ENCODE measurements around the gene HPS6.
"Not testable (repeated sequence)": the region's sequence is repeated elsewhere in the genome, so short reads cannot be mapped to it uniquely, and the experiment has no call there.

Gene HPS6

DNA sequence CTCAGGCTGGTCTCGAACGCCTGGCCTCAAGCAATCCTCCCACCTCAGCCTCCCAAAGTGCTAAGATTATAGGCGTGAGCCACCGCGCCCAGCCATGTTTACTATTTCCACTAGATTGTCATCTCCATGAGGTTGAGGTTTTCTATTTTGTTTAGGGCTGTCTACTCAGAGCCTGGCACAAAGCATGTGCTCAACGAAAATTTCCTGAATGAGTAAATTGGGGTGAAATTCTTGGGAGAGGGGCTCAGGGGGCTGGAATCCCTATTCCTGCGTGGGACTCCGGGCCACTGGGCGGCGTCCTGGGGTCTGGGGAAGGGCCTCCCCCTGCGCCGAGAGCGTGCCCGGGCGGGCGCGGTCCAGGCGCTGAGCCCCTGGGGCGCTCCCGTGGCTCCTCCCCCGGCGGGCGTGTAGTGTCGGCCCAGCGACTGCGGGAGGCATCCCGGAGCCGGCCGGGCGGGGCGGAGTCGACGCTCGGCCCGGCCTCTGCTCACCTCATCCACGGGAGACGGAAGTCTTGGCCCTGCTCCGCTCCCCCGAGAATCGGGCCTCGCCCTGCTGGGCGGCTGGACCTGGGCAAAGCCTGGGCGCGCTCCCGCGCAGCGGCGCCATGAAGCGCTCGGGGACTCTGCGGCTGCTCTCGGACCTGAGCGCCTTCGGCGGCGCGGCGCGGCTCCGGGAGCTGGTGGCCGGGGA is at the start of gene HPS6:
Gene HPS6 (plus strand): TSS at position 482 of the 693 bp plus-strand sequence. CDS start 126 bp downstream, at position 608.
- DNase-seq: peak; percentile 88

GRCh38 chr10:102016416-102016815 is 48.7 kb upstream of the HPS6 start:
- no peak for DNase-seq

DNA sequence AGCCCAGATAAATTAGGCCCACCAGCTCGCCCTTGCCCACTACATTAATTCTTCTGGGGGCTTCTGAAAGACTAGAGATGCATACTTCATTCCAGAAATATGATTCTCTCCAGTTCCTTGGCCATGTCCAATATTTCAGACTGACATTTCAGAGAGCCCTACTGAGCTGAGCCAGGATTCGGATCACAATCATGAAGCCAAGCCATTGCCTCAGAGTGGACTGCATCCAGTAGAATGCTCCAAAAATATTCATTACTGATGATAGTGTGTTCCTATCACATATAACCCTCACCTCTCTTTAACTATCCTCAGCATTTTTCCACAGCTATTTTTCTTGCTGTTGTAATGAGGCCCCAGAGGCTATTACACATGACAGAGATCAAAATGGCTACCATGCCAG is 47.9 kb upstream of the HPS6 start:
- no peak for DNase-seq

- no peak for DNase-seq
These were observed 44.2 kb upstream of the HPS6 start for GRCh38 chr10:102020938-102021337.

DNA sequence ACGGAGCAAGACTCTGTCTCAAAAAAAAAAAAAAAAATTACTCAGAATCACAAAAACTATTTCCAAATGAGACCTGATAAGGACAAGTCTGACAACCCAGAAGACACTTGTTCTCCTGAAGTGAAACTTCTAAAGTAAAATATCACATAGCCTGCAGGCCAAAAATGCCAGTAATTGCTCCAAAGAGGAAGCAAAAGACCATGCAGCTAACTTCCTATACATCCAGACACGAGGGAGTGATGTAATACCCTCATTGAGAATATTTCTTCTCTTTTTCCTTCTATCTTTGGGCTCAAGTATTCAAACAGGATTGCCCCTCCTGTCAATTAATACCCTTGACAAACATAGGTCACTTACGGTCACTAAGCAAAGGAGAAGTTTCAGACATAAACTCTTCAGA is 40.4 kb upstream of the HPS6 start:
- DNase-seq: no peak

DNA sequence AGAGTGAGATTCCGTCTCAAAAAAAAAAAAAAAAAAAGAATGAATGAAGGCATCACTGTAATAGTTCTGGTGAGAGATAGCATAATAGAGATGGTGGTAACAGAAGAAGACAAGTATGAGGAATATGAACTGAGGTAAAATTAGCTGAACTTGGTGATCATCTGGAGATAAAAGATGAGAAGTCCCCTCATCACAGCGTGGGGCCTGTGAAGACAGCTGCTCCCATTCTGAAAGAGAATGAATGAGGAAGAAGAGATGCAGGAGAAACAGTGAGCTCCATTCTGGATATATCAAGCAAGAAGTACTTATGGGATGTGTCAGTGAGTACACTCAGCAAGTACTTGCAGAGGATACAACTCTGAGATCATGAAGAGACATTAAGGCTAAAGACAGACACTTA is 37.9 kb upstream of the HPS6 start:
- no peak for DNase-seq

GRCh38 chr10:102033787-102034186 is 31.4 kb upstream of the HPS6 start:
- no peak for DNase-seq

GRCh38 chr10:102035807-102036206 is 29.3 kb upstream of the HPS6 start:
- not testable (repeated sequence) for DNase-seq

- no peak for DNase-seq
These were observed 26.7 kb upstream of the HPS6 start for GRCh38 chr10:102038410-102038809.

DNA sequence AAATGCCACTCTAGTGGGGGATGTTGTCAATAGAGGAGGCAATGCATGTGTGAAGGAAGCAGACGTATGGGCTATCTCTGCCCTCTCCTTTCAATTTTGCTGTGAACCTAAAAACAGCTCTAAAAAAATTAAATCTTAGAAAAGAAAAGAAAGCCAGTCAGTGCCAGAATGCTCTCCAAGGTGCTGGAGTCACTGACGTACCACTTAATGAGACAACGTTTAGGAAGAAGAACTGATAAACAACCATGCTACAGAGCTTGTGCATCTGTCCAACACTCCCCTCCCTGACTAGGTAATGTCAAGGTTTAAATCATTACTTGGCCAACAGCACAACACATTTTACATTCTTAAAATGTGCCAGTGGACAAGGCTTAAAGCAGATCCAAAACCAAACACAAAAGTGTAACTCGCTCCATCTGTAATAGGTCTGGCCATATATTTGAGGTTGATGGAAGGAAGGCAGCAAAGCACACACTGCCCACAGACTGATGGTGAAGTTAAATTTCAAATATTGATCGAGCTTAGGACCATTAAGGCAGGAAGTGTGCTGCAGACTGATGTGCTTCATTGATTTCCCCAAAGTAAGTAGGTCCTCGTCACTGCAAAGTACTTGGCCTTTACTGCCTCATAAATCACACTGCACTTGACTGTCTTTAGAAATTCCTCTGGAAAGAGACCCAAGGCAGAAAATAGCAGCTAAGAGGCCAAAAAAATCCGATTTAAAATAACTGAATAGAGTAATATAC is 24.7 kb upstream of the HPS6 start:
- DNase-seq: no peak

GRCh38 chr10:102045292-102045691 is 19.9 kb upstream of the HPS6 start:
- no peak for DNase-seq

DNA sequence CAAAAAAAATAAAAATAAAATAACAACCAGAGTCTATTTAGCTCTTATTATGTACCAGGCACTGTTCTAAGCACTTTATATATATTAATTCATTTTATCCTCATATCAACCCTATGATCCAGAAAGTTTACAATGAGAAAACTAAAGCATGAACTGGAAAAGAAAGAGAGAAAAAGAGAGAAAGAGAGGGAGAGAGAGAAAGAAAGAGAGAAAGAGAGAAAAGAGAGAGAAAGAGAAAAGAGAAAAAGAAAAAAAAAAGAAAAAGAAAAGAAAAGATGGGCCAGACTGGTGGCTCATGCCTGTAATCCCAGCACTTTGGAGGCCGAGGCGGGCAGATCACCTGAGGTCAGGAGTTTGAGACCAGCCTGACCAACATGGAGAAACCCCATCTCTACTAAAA is 19.1 kb upstream of the HPS6 start:
- no peak for DNase-seq

- DNase-seq: not testable (repeated sequence)
These were observed 10.1 kb upstream of the HPS6 start for GRCh38 chr10:102054881-102055646.

DNA sequence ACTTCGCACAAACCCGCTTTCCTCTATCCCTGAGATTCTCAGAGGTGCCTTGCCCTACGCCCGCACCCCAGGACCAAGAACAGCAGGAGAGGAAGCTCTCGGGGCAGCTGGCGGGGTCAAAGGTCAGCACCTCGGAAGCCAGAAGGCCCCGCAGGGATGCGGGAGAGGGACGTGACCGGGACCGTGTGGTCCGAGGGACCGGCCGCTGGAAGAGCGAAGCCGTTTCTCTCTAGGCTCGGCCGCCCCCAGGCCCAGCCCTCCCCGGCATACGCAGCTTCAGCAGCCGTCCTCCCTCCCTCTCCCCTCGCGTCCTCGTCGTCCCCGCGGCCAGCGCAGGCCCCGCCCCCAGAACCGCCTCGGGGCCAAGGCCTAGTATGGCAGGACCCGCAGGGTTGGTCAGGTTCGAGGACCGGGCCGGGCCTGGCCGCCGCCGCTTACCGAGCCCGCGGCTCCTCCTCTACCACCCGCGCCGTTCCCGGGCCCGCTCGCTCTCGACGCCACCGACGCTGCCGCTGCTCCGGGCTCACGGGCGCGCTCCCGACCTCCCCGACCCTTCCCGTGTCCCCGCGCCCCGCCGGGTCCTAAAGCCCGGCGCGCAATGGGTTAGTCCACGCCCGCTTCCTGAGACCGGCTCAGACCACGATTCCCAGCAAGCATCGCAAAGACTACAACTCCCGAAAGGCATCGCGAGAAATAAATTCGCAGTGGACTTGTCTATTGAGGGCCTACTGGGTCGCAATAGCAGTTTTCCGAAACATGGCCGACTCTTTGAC is 9.3 kb upstream of the HPS6 start, which contains the start of gene ARMH3:
Gene ARMH3 (minus strand): TSS at position 527 of the 773 bp plus-strand sequence. CDS start 16,059 bp downstream, outside the sequence.
- peak; percentile 91 for DNase-seq

GRCh38 chr10:102059987-102060386 is 5.2 kb upstream of the HPS6 start:
- DNase-seq: no peak

DNA sequence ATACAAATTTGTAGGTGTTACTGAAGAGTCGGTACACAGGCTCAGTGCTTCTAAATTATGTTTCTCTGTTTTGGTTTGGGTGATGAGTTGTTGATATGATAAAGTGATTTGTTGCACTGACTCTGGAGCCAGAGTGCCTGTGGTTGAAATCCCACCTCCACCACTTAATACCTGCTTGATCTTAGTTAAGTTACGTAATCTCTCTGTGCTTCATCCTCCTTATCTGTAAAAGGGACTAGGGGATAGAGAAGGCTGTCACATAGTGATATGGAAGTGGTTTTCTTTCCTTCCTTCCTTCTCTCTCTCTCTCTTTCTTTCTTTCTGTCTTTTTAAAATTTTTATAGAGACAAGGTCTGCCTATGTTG is 664 bp upstream of the HPS6 start:
- no peak for DNase-seq

DNA sequence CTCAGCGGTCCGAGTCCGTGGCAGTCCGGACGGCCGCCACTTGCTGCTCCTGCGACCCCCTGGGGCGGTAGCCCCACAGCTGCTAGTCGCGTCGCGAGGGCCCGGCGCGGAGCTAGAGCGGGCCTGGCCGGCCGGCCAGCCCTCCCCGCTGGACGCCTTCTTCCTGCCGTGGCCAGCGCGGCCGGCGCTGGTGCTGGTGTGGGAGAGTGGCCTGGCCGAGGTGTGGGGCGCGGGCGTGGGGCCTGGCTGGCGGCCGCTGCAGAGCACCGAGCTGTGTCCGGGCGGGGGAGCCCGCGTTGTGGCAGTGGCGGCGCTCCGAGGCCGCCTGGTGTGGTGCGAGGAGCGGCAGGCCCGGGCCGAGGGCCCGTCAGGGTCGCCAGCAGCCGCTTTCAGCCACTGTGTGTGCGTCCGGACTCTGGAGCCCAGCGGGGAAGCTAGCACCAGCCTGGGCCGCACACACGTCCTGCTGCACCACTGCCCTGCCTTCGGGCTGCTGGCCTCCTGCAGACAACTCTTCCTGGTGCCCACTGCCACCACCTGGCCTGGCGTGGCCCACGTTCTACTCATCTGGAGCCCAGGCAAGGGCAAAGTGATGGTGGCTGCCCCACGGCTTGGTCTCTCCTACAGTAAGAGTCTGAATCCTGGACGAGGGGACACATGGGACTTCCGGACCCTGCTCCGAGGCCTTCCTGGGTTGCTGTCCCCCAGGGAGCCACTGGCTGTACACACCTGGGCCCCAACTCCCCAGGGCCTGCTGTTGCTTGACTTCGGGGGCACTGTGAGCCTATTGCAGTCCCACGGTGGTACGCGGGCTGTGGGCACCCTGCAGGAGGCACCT is 631 bp downstream of the HPS6 start:
- DNase-seq: no peak

GRCh38 chr10:102066399-102067088 is 1.4 kb downstream of the HPS6 start:
- no peak for DNase-seq

- no peak for DNase-seq
These were observed 2.2 kb downstream of the HPS6 start for GRCh38 chr10:102067091-102067916.

GRCh38 chr10:102068216-102068615 is 3.1 kb downstream of the HPS6 start:
- no peak for DNase-seq

All from CD4-positive, alpha-beta T cell treated with Interleukin-15 for 1 hour (primary cell).